T-helper 2 cell treated with Interferon-gamma antibody and Interleukin-4, amounts not matched to agents 5 μg/mL and 100 μg/mL, for 36 hours (primary cell): ENCODE results near the gene SPATA45.
A peak's percentile ranks its signal among the peaks of the same experiment; 100 is the strongest.
"Not testable (repeated sequence)": the region's sequence is repeated elsewhere in the genome, so short reads cannot be mapped to it uniquely, and the experiment has no call there.

ENCODE experiments used
- DNase-seq: peaks from one replicate; pipeline ENCODE4 v3.0.0; 2021; ENCODE audit warnings: low spot score
- H3K27ac Mint-ChIP-seq: one replicate; pipeline ENCODE4 v1.8.0; 2021; ENCODE audit warnings: mild to moderate bottlenecking, mixed read lengths
- H3K27me3 Mint-ChIP-seq: one replicate; pipeline ENCODE4 v1.8.0; 2021; ENCODE audit warnings: low read depth, mixed read lengths
- H3K36me3 Mint-ChIP-seq: one replicate; pipeline ENCODE4 v1.8.0; 2021; ENCODE audit warnings: low read depth, mixed read lengths
- H3K4me1 Mint-ChIP-seq: one replicate; pipeline ENCODE4 v1.8.0; 2021; ENCODE audit warnings: low read depth, mixed read lengths
- H3K4me3 Mint-ChIP-seq: one replicate; pipeline ENCODE4 v1.8.0; 2022; ENCODE audit warnings: mild to moderate bottlenecking, moderate library complexity, mixed read lengths
- H3K9me3 Mint-ChIP-seq: one replicate; pipeline ENCODE4 v1.8.0; 2021; ENCODE audit warnings: mixed read lengths

SPATA45 gene

GRCh38 chr1:212847549-212847948 lies at the start of gene SPATA45:
Gene SPATA45, minus strand, starts transcription at chr1:212847649. Its CDS starts 11,500 bp downstream, at chr1:212836149.
- peaks cover 4% of the 10 kb centered on the region for H3K9me3 Mint-ChIP-seq
- no peak within 1 kb of the TSS for H3K4me3 Mint-ChIP-seq
- H3K27ac Mint-ChIP-seq = no peak within 1 kb of the TSS
- no peaks in the 10 kb centered on the region for H3K27me3 Mint-ChIP-seq
- H3K4me1 Mint-ChIP-seq = no peaks in the 10 kb centered on the region
- peaks cover 4% of the 10 kb centered on the region for H3K36me3 Mint-ChIP-seq
- DNase-seq = no peak

GRCh38 chr1:212892108-212892507 lies 44.7 kb upstream of the SPATA45 start:
- Mint-ChIP-seq H3K4me3 (no peak overlapping the region), H3K27me3 (no peaks in the 10 kb centered on the region), H3K4me1 (no peaks in the 10 kb centered on the region)

GRCh38 chr1:212884592-212884991 lies 37.1 kb upstream of the SPATA45 start:
- Mint-ChIP-seq H3K27ac (no peak overlapping the region), H3K4me1 (no peaks in the 10 kb centered on the region), H3K4me3 (no peak overlapping the region), H3K9me3 (no peaks in the 10 kb centered on the region), H3K36me3 (peaks cover 30% of the 10 kb centered on the region), H3K27me3 (no peaks in the 10 kb centered on the region)
- DNase-seq = no peak

More at GRCh38 chr1:212892108-212892507, 44.7 kb upstream of the SPATA45 start:
- no peak for DNase-seq
- H3K27ac Mint-ChIP-seq = no peak overlapping the region
- no peaks in the 10 kb centered on the region for H3K9me3 Mint-ChIP-seq
- H3K36me3 Mint-ChIP-seq = peaks cover 50% of the 10 kb centered on the region

GRCh38 chr1:212879947-212880690 lies 32.7 kb upstream of the SPATA45 start:
- Mint-ChIP-seq H3K4me1 (no peaks in the 10 kb centered on the region), H3K4me3 (no peak overlapping the region), H3K9me3 (no peaks in the 10 kb centered on the region), H3K27me3 (no peaks in the 10 kb centered on the region), H3K36me3 (peaks cover 25% of the 10 kb centered on the region), H3K27ac (no peak overlapping the region)
- DNase-seq = no peak

GRCh38 chr1:212878418-212878817 lies 31.0 kb upstream of the SPATA45 start:
- Mint-ChIP-seq H3K4me1 (no peaks in the 10 kb centered on the region), H3K36me3 (peaks cover 28% of the 10 kb centered on the region), H3K27ac (no peak overlapping the region), H3K9me3 (no peaks in the 10 kb centered on the region), H3K4me3 (no peak overlapping the region), H3K27me3 (no peaks in the 10 kb centered on the region)
- DNase-seq = no peak

- Mint-ChIP-seq H3K4me1 (peaks cover 3% of the 10 kb centered on the region), H3K4me3 (no peak overlapping the region), H3K9me3 (no peaks in the 10 kb centered on the region), H3K27me3 (no peaks in the 10 kb centered on the region), H3K27ac (no peak overlapping the region), H3K36me3 (peaks cover 20% of the 10 kb centered on the region)
- no peak for DNase-seq
Measured at GRCh38 chr1:212873518-212873917, 26.1 kb upstream of the SPATA45 start.

GRCh38 chr1:212871976-212872375 lies 24.5 kb upstream of the SPATA45 start:
- no peak overlapping the region for H3K27ac Mint-ChIP-seq

GRCh38 chr1:212867192-212867591 lies 19.7 kb upstream of the SPATA45 start:
- Mint-ChIP-seq H3K27ac (no peak overlapping the region), H3K4me1 (peaks cover 13% of the 10 kb centered on the region), H3K9me3 (no peaks in the 10 kb centered on the region), H3K36me3 (peaks cover 24% of the 10 kb centered on the region), H3K27me3 (no peaks in the 10 kb centered on the region), H3K4me3 (no peak overlapping the region)
- no peak for DNase-seq

More at GRCh38 chr1:212871976-212872375, 24.5 kb upstream of the SPATA45 start:
- H3K4me1 Mint-ChIP-seq = peaks cover 3% of the 10 kb centered on the region
- no peak for DNase-seq
- no peaks in the 10 kb centered on the region for H3K27me3 Mint-ChIP-seq
- H3K36me3 Mint-ChIP-seq = peaks cover 23% of the 10 kb centered on the region
- H3K4me3 Mint-ChIP-seq = no peak overlapping the region
- no peaks in the 10 kb centered on the region for H3K9me3 Mint-ChIP-seq

GRCh38 chr1:212864201-212864600 lies 16.8 kb upstream of the SPATA45 start:
- DNase-seq = no peak
- Mint-ChIP-seq H3K9me3 (no peaks in the 10 kb centered on the region), H3K27me3 (no peaks in the 10 kb centered on the region), H3K36me3 (peaks cover 20% of the 10 kb centered on the region), H3K4me3 (no peak overlapping the region), H3K4me1 (peaks cover 13% of the 10 kb centered on the region), H3K27ac (no peak overlapping the region)

- not testable (repeated sequence) for H3K27ac Mint-ChIP-seq, DNase-seq, H3K9me3 Mint-ChIP-seq, H3K4me3 Mint-ChIP-seq, H3K27me3 Mint-ChIP-seq
- Mint-ChIP-seq H3K4me1 (peaks cover 17% of the 10 kb centered on the region), H3K36me3 (peaks cover 20% of the 10 kb centered on the region)
Measured at GRCh38 chr1:212863345-212863744, 15.9 kb upstream of the SPATA45 start.

- Mint-ChIP-seq H3K9me3 (no peaks in the 10 kb centered on the region), H3K36me3 (peaks cover 20% of the 10 kb centered on the region), H3K4me3 (no peak overlapping the region), H3K27ac (no peak overlapping the region), H3K4me1 (peaks cover 22% of the 10 kb centered on the region), H3K27me3 (no peaks in the 10 kb centered on the region)
- DNase-seq = no peak
Measured at GRCh38 chr1:212862111-212862690, 14.8 kb upstream of the SPATA45 start.

GRCh38 chr1:212860713-212861581 lies 13.5 kb upstream of the SPATA45 start:
- peaks cover 23% of the 10 kb centered on the region for H3K4me1 Mint-ChIP-seq
- no peak for DNase-seq
- no peaks in the 10 kb centered on the region for H3K27me3 Mint-ChIP-seq
- no peak overlapping the region for H3K27ac Mint-ChIP-seq
- H3K36me3 Mint-ChIP-seq = peaks cover 14% of the 10 kb centered on the region
- H3K9me3 Mint-ChIP-seq = no peaks in the 10 kb centered on the region
- no peak overlapping the region for H3K4me3 Mint-ChIP-seq

GRCh38 chr1:212858461-212859265 lies 11.2 kb upstream of the SPATA45 start:
- DNase-seq = peak; percentile 25
- H3K4me3 Mint-ChIP-seq = no peak overlapping the region
- no peaks in the 10 kb centered on the region for H3K27me3 Mint-ChIP-seq
- H3K9me3 Mint-ChIP-seq = no peaks in the 10 kb centered on the region
- peaks cover 10% of the 10 kb centered on the region for H3K36me3 Mint-ChIP-seq
- peaks cover 21% of the 10 kb centered on the region for H3K4me1 Mint-ChIP-seq
- H3K27ac Mint-ChIP-seq = peak overlapping the region; percentile 96
